NCI-H146 treated with DMSO at 0.1 percent for 48 hours (cell line): ENCODE measurements around the gene CMC1.

Experiments
- DNase-seq: peaks from one replicate; lab custom pipeline; 2025; ENCODE audit not compliant: unreplicated experiment; lab: John Stamatoyannopoulos, UW

The CMC1 gene

DNA sequence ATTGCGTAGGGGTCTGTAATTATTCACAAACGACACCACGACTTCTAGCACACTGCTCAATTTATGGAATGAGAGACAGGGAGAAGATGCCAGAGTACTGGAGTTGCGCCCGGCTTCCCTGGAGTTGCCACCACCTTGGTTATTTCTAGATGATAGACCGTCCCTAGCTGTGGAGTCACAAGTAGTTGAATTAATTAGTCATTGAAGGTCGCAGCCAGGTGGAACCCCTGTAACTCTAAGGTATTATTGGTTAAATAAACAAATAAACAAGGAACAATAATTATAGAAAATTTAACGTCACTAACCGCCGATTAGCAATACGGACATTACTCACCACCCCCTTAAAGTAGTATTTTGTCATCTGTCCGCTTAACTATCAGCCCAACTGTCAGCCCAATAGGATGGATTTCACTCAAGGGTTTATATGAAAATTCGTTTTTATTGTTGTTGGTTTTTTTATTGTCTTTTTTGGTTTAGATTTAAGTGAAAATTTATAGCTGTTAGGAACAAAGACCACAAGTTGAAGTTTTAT is 108.1 kb downstream of the CMC1 start:
- DNase-seq = no peak
